ENCODE measurements around the gene NGFR.
A peak's percentile ranks its signal among the peaks of the same experiment; 100 is the strongest.

Gene NGFR

DNA sequence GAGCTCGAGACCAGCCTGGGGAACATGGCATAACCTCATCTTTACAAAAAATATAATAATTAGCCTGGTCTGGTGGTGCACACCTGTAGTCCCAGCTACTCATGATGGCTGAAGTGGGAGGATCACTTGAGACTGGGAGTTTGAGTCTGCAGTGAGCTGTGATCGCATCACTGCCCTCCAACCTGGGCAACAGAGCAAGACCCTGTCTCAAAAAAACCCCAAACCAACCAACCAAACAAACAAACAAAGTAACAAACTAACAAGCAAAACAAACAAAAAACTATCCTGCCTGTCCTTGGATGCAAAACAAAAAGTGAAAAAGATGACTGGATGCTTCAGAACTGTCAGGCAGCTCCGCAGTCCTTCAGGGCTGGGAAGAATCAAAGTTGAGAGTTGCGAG is 5.7 kb upstream of the NGFR start:
- H3K4me1 ChIP-seq (ENCODE audit: low read depth, poor library complexity, severe bottlenecking): no peaks in the 10 kb centered on the region
- H3K27me3 ChIP-seq (ENCODE audit: insufficient read depth, low read depth): peaks cover 89% of the 10 kb centered on the region
- H3K79me2 ChIP-seq (ENCODE audit: insufficient read depth, low read depth): no peaks in the 10 kb centered on the region
- no peak overlapping the region for H3K9ac ChIP-seq
- H4K20me1 ChIP-seq (ENCODE audit: insufficient read depth): no peaks in the 10 kb centered on the region
- TF ChIP-seq, protein P1, sequence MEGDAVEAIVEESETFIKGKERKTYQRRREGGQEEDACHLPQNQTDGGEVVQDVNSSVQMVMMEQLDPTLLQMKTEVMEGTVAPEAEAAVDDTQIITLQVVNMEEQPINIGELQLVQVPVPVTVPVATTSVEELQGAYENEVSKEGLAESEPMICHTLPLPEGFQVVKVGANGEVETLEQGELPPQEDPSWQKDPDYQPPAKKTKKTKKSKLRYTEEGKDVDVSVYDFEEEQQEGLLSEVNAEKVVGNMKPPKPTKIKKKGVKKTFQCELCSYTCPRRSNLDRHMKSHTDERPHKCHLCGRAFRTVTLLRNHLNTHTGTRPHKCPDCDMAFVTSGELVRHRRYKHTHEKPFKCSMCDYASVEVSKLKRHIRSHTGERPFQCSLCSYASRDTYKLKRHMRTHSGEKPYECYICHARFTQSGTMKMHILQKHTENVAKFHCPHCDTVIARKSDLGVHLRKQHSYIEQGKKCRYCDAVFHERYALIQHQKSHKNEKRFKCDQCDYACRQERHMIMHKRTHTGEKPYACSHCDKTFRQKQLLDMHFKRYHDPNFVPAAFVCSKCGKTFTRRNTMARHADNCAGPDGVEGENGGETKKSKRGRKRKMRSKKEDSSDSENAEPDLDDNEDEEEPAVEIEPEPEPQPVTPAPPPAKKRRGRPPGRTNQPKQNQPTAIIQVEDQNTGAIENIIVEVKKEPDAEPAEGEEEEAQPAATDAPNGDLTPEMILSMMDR (conservative IDR thresholded peaks at IDR 0.05; ENCODE audit: low read depth, low read length): no peak
- no peak overlapping the region for H3K4me2 ChIP-seq
- no peaks in the 10 kb centered on the region for H3K36me3 ChIP-seq (ENCODE audit: insufficient read depth)
- H3K4me3 ChIP-seq (IDR thresholded peaks at IDR 0.05; ENCODE audit: insufficient read depth, low read depth, low read length): no peak overlapping the region
- no peak overlapping the region for H2AFZ ChIP-seq (ENCODE audit: low read depth)
- H3K27ac ChIP-seq: no peak overlapping the region

- H3K36me3 ChIP-seq (ENCODE audit: insufficient read depth): no peaks in the 10 kb centered on the region
- no peaks in the 10 kb centered on the region for H3K79me2 ChIP-seq (ENCODE audit: insufficient read depth, low read depth)
- no peak overlapping the region for H3K4me2 ChIP-seq
- H3K27me3 ChIP-seq (ENCODE audit: insufficient read depth, low read depth): peaks cover 84% of the 10 kb centered on the region
- no peak overlapping the region for H3K27ac ChIP-seq
- no peak overlapping the region for H2AFZ ChIP-seq (ENCODE audit: low read depth)
- no peaks in the 10 kb centered on the region for H4K20me1 ChIP-seq (ENCODE audit: insufficient read depth)
- H3K4me3 ChIP-seq (IDR thresholded peaks at IDR 0.05; ENCODE audit: insufficient read depth, low read depth, low read length): no peak overlapping the region
- peaks cover under 1% of the 10 kb centered on the region for H3K4me1 ChIP-seq (ENCODE audit: low read depth, poor library complexity, severe bottlenecking)
- TF ChIP-seq, protein P1 (conservative IDR thresholded peaks at IDR 0.05; ENCODE audit: low read depth, low read length): no peak
- H3K9ac ChIP-seq: no peak overlapping the region
Measured at GRCh38 chr17:49490276-49490675, 4.8 kb upstream of the NGFR start.

- Histone ChIP-seq H3K4me2 (no peak overlapping the region), H3K36me3 (ENCODE audit: insufficient read depth) (no peaks in the 10 kb centered on the region), H4K20me1 (ENCODE audit: insufficient read depth) (no peaks in the 10 kb centered on the region), H3K4me3 (IDR thresholded peaks at IDR 0.05; ENCODE audit: insufficient read depth, low read depth, low read length) (no peak overlapping the region), H3K4me1 (ENCODE audit: low read depth, poor library complexity, severe bottlenecking) (peaks cover 10% of the 10 kb centered on the region), H3K27me3 (ENCODE audit: insufficient read depth, low read depth) (peaks cover 84% of the 10 kb centered on the region), H2AFZ (ENCODE audit: low read depth) (no peak overlapping the region), H3K27ac (no peak overlapping the region), H3K9ac (no peak overlapping the region), H3K79me2 (ENCODE audit: insufficient read depth, low read depth) (no peaks in the 10 kb centered on the region)
- TF ChIP-seq, protein P1 (conservative IDR thresholded peaks at IDR 0.05; ENCODE audit: low read depth, low read length): no peak
Measured at GRCh38 chr17:49491192-49491769, 3.8 kb upstream of the NGFR start.

DNA sequence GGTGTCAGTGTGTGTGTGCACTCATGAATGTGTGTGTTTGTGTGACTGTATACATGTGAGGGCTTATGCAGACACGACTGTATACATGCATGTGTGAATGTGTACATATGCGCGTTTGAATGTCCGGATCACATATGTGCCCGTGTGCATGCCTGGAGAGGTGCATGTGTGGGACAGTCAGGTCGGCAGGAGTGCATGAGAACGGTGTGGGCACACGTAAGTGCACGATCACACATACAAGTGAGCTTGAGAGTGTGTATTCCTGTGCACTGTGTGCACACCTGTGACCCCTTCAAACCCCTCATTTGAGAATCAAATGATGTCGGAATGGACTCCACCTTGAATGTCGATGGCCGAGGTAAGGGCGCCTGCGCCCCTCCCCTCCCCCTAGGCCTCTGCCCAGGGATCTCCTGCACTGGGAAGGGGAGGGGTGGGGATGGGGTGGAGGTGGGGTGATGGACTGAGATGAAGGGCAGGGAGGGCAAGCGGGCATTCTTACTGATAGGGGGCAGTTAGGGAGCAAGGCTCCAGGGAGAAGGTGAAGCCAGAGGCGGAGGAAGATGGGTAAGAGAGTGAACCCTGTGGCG is 601 bp upstream of the NGFR start:
- H3K4me1 ChIP-seq (ENCODE audit: low read depth, poor library complexity, severe bottlenecking): peaks cover 10% of the 10 kb centered on the region
- no peak overlapping the region for H3K9ac ChIP-seq
- H3K4me2 ChIP-seq: 0 out of 2 replicates have a peak overlapping the region, but pooled peaks have one; percentile 39
- peaks cover 84% of the 10 kb centered on the region for H3K27me3 ChIP-seq (ENCODE audit: insufficient read depth, low read depth)
- TF ChIP-seq, protein P1 (conservative IDR thresholded peaks at IDR 0.05; ENCODE audit: low read depth, low read length): no peak
- H3K27ac ChIP-seq: no peak overlapping the region
- H3K4me3 ChIP-seq (IDR thresholded peaks at IDR 0.05; ENCODE audit: insufficient read depth, low read depth, low read length): no peak overlapping the region
- no peaks in the 10 kb centered on the region for H3K79me2 ChIP-seq (ENCODE audit: insufficient read depth, low read depth)
- H3K36me3 ChIP-seq (ENCODE audit: insufficient read depth): no peaks in the 10 kb centered on the region
- H4K20me1 ChIP-seq (ENCODE audit: insufficient read depth): no peaks in the 10 kb centered on the region
- peak overlapping the region; percentile 69; the same call in 1 of the 2 replicates for H2AFZ ChIP-seq (ENCODE audit: low read depth)

All from KMS-11 (cell line).